HG02763 (cell line): ENCODE results near the gene FGF16.
"Not testable (repeated sequence)": the region's sequence is repeated elsewhere in the genome, so short reads cannot be mapped to it uniquely, and the experiment has no call there.

ENCODE experiments used
- ATAC-seq: cut with Tn5 transposase; IDR thresholded peaks from one replicate; pipeline ENCODE4 v1.9.1; 2021; ENCODE audit warnings: mild to moderate bottlenecking, moderate library complexity; ENCODE audit not compliant: unreplicated experiment

FGF16 gene

GRCh38 chrX:77446029-77446585 is 1.1 kb upstream of the FGF16 start:
- ATAC-seq = no peak

- no peak for ATAC-seq
Observed at GRCh38 chrX:77447653-77448569, 722 bp downstream of the FGF16 start.

DNA sequence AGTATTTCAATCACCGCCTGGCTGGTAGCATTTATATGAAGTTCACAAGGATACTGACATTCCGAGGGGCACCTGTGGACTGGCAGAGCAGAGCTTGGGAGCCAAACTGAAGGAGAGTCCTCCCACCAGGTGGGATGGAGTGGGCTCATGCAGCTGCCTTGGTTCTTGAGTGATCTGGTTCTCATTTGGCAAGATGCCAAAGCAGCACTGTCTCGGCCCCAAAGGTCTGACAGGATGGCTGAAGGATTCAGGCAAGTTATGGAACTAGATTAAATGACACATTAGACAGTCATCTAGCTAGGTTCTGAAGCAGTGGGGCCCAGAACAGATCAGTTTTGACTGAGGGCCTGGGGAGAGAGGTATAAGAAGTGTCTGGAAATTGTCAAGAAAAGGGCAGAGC is 3.2 kb downstream of the FGF16 start:
- ATAC-seq = no peak

DNA sequence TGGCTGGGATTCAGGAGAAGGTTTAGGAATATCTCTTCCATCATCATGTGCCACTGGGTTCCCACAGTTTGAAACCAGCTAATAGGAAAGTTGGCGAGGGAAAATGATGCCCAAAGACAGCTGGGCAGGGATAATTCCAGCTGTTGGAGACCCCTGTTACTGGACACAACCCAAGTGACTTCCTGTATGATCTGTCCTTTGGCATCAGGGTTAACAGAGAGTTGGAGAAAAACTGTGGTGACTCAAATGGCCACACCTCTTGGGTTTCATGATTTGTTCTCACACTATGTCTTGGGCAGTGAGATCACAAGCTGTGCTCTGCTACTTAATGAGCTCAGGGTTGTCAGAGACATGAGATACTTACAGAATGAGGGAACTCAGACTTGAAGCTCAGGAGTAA is 3.8 kb downstream of the FGF16 start:
- no peak for ATAC-seq

DNA sequence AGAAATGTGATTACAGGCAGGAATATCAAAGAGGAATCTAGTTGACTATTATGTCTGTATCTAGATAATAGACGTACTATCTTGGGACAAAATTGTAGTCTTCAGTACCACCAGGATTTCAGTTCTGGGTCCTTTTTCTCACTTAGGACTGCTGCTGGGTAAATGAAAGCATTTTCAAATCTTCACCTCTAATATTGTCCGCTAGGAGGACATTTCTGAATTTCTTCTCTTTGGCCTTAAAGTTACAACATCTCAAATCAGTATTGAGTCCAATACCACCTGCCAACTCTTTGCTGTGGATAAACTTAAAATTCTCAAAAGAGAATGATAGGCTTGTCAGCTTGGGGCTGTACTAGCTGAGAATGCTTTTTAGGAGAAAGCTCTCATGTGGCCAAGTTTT is 6.0 kb downstream of the FGF16 start:
- ATAC-seq = no peak

- no peak for ATAC-seq
Observed at GRCh38 chrX:77455437-77455836, 8.2 kb downstream of the FGF16 start.

GRCh38 chrX:77484045-77484444 is 36.9 kb downstream of the FGF16 start:
- no peak for ATAC-seq

DNA sequence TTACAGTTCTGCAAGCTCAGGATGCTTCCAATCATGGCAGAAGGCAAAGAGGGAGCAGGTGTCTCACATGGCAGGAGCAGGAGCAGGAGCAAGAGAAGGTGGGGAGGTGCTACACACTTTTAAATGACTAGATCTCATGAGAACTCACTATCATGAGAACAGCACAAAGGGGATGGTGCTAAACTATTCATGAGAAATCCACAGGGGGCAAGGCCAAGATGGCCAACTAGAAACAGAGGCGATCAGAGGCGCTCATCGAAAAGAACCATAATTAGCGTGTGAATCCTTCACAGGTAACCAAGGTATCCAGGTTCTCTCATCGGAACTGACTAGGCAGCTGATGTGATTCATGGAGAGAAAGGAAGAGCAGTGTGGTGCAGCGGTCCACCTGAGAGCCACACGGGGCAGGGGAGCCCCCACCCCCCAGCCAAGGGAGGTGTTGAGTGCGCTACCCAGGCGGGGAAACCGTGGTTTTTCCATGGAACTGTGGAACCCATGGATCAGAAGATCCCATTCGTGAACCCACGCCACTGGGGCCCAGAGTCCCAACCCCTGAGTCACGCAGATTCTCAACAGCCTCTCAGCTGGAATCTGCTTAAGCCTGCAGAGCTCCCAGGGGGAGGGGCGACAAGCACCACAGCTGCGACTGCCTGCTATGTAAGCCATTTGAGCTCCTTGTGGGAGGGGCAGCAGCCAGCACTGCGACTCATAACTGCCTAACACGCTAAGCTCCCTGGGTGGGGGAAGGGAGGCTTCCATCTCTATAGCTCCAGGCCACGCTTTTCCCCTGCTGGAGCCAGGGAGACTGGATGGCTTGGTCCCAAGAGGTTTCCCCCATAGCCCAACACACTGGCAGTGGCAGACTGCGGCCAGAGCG is 46.7 kb downstream of the FGF16 start:
- no peak for ATAC-seq

- ATAC-seq = not testable (repeated sequence)
Observed at GRCh38 chrX:77500164-77500563, 53.0 kb downstream of the FGF16 start.

GRCh38 chrX:77502951-77503525 is 55.8 kb downstream of the FGF16 start:
- no peak for ATAC-seq

DNA sequence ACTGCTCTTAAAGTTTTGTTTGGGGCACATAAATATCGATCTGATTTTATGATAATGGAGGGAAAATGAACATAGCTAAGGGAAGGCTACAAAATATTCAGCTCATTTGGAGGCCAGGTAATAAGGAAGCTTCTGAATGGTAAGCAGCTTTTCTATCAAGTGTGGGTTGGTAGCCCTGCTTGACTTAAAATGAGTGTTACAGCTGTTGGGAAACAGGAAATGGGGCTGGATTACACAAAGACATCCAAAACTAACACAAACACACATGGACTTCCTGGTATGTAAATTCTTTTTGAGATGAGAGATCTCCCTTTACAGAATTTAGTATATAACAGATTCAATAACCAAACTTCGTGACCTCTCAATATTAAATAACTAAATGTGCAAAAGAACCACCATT is 58.0 kb downstream of the FGF16 start:
- no peak for ATAC-seq
